Ovary (tissue), 3 donors: Measurements from ENCODE around the gene TGM5.

Experiments
- EP300 ChIP-seq: sonication (generic); formaldehyde crosslinking; IDR thresholded peaks from one replicate; pipeline ENCODE4 v1.6.1; 2017; ENCODE audit warnings: antibody characterized with exemption
- POLR2A ChIP-seq: fragments of 450-650 bp; IDR thresholded peaks from one replicate; pipeline ENCODE4 v1.6.1; 2017; ENCODE audit warnings: antibody characterized with exemption, mild to moderate bottlenecking, moderate library complexity
- TF ChIP-seq, protein P1 (sequence below), 3 donors: fragments of 450-650 bp in 2 of 3; fragments of 200-600 bp in 1 of 3; IDR thresholded peaks; one replicate each; pipeline versions ENCODE4 v1.5.1 to v1.8.0; 2016 to 2022; ENCODE audit warnings: antibody characterized with exemption in 3 of 3, mild to moderate bottlenecking in 1 of 3
- donor health status: DM: no; HTN: no; CAD: no.

DNA sequence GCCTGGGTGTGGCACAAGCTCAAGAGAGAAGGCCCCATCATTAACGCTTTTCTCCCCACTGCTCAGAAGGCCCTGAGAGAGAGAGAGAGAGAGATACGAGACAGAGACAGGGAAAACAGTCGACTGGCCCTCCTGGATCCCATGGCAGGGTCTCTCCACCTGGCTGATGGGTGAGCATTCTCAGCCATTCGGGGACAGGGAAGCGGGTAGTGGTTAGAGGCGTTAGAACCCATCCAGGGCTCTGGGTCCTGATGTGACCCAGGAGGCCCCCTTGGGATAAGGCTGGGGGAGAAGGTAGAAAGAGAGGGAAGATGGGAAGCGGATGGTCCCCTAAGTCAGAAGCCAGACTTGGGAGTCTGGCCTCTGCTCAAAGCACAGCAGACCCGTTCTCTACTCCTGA is 7.9 kb downstream of the TGM5 start:
- TF ChIP-seq, protein P1, sequence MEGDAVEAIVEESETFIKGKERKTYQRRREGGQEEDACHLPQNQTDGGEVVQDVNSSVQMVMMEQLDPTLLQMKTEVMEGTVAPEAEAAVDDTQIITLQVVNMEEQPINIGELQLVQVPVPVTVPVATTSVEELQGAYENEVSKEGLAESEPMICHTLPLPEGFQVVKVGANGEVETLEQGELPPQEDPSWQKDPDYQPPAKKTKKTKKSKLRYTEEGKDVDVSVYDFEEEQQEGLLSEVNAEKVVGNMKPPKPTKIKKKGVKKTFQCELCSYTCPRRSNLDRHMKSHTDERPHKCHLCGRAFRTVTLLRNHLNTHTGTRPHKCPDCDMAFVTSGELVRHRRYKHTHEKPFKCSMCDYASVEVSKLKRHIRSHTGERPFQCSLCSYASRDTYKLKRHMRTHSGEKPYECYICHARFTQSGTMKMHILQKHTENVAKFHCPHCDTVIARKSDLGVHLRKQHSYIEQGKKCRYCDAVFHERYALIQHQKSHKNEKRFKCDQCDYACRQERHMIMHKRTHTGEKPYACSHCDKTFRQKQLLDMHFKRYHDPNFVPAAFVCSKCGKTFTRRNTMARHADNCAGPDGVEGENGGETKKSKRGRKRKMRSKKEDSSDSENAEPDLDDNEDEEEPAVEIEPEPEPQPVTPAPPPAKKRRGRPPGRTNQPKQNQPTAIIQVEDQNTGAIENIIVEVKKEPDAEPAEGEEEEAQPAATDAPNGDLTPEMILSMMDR (IDR thresholded peaks at IDR 0.05) = no peak
- TF ChIP-seq POLR2A (no peak), EP300 (no peak)
